HG02981 (cell line): ENCODE results near the gene ABCA3.
"Not testable (repeated sequence)": the region's sequence is repeated elsewhere in the genome, so short reads cannot be mapped to it uniquely, and the experiment has no call there.

ENCODE experiments used
- ATAC-seq: cut with Tn5 transposase; IDR thresholded peaks from one replicate; pipeline ENCODE4 v1.9.1; 2021; ENCODE audit warnings: mild to moderate bottlenecking, moderate library complexity; ENCODE audit not compliant: unreplicated experiment

Gene ABCA3

DNA sequence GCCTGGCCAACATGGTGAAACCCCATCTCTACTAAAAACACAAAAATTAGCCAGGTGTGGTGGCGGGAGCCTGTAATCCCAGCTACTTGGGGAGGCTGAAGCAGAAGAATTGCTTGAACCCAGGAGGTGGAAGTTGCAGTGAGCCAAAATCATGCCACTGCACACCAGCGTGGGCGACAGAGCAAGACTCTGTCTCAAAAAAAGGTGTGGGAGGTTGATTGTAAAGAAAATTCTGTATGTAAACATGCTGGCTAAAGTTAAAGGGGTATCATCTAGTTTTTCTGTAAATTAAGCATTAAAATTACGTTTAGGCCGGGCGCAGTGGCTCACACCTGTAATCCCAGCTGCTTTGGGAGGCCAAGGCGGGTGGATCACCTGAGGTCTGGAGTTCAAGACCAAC lies 82.0 kb downstream of the ABCA3 start:
- not testable (repeated sequence) for ATAC-seq

DNA sequence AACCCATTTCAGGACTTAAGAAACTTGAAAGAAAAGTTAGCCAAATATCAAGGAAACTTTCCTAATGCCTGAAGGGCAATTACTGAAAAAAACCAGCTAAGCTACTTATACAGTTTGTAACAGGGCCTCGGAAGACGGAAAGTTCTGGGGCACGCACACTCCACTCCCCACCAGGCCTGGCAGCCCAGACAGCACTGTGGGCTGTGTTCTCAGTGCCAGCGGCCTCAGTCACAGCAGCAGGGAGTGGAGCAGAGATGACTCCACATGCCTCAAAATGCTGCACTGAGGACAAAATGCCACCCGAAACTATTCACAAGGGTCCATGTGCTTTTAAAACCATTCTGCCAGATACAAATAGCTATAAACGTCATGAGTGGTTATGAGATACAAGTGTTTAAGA lies 82.8 kb downstream of the ABCA3 start:
- no peak for ATAC-seq

DNA sequence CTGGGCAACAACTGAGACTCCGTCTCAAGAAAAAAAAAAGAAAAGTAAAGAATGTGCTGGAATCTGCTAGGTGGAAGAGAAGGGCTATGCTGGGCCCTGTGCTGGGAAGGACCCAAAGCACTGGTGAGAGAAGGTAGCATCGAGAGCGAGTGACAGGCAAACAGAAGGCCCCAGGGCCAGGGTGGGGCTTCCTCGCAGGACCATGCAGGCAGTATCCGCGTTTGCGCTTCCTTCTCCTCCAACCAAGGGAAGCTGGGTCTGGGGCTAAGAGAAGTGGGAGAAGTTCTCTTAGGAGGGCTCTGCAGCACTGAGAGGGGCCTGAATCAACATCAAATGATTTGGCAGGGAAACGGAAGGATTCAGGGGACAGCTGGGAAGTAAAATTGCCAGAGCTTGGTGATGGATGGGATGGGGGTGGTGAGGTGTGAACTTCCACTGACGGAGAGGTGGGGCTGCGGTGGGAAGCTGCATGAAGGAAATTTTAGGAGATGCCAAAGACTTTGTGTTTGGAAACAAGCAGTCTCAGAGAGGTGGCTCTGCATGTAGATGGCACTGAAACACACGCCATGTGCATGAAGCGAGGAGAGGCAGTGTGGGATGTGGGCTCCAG lies 83.9 kb downstream of the ABCA3 start:
- no peak for ATAC-seq

DNA sequence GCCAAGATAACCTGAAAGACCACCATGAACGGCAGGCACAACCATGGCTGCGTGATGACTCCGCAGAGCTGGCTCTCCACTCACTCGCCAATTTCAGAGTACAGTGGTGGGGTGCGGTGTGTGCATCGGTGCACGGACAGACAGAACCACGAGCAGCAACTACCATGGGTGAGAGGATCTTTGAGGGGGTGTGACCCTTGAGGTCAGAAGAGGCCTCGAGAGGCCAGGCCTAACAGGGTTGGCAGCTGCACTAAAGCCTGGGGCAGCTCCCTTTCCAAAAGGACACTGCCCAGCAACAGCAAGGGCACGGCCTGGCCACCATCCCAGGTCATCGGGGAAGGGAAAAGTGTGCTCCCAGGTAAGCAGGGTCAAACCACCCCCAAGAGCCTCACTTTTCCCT lies 87.2 kb downstream of the ABCA3 start:
- ATAC-seq, result no peak

DNA sequence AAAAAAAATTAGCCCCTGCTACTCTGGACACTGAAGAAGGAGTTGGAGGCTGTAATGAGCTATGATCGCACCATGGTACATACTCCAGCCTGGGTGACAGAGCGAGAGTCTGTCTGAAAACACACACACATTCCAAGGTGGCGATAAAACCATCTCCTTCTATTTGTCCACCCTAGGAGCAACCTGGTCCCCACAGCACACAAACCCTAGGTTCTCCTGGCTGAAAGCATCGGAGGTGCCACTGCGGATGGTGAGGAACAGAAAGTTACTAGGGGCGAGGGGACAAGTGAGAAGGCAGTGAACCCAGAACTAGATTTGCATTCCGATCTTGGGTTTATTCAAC lies 87.8 kb downstream of the ABCA3 start:
- no peak for ATAC-seq

DNA sequence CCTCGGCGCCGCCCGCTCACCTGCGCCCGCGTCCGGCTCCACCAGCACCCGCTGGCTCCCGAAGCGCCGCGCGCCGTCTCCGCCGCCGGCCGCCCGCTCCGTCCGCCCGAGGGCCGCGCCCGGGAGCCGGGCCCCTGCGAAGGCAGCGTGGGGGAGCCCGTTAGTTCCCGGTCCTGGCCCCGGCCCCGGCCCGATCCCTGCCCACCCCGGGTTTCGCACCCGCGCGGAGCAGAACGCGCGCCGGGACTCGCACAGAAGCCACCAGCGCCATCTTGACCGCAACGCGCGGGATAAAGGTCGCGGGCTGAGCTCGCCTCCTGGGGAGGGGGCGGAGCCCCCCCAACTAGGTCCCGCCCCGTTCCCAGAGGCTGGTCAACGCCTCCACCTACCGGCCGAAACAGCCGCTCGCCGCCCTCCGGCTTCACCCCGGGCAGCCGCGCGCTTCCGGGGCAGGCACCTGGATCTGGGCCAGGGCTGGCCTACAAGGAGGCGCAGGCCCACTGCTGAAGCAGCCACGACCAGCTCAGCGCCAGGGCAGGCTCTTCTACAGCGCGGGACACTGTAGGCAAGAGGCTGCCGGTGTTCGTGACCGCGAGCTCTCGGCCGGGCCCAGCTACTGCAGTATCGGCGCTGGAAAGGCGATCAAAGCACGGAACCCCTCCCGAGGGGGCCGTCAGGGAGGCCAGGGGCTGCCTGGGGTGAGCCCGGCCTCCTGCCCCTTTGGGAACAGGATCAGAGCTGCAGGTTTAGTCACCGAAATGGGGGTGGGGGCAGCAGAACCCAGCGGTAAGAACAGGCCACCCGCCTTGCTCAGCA lies 89.0 kb downstream of the ABCA3 start, which contains the start of gene ECI1:
Gene ECI1, minus strand, starts transcription at position 292 of the 816 bp plus-strand sequence. Its CDS starts 21 bp downstream, at position 271.
- peak; percentile 81 for ATAC-seq

DNA sequence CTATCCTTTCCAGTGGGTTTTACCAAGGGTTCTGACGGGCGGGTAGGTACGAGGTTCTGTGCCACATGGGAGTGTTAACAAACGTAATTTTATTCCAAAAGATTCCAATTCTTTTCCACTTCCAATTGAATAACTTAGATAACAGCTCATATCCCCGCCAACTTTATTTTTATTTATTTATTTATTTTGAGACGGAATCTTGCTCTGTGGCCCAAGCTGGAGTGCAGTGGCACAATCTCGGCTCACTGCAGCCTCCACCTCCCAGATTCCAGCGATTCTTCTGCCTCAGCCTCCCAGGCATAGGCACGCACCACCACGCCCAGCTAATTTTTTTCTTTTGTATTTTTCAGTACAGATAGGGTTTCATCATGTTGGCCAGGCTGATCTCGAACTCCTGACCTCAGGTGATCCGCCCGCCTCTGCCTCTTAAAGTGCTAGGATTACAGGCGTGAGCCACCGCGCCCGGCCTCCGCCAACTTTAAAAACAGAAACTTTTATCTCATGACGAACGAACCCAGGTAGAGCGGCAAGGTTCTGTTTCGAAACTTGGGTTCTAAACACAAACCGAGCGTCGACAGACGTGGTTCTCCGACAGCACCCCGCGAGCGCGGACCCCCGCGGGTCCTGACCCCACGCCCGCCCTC lies 89.8 kb downstream of the ABCA3 start:
- ATAC-seq, result no peak

DNA sequence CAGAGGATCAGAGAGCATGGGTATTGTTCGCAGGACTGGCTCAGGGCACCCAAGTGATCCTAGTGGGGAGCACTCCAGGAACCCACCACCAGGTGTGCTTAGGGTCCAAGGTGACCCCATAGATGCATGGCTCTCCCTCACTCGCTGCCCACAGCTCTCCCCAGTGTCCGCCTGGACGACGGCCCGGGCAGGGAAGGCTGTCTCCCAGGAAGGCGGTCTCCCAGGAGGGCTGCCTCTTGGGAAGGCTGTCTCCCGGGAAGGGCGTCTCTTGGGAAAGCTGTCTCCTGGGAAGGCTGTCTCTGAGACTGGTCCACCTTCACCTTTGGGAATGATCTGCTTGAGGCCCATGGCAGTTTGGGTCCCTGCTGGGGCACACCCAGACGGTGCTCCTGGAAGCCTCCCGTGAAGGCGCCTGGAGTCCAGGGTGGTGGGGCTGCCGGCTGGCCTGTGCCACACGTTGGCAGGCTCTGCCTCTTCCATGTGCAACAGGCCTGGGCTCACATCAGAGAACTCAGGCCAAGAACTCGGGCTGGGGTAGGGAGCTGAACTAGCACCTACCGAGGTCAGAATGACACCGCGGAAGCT lies 94.1 kb downstream of the ABCA3 start:
- ATAC-seq, result no peak

DNA sequence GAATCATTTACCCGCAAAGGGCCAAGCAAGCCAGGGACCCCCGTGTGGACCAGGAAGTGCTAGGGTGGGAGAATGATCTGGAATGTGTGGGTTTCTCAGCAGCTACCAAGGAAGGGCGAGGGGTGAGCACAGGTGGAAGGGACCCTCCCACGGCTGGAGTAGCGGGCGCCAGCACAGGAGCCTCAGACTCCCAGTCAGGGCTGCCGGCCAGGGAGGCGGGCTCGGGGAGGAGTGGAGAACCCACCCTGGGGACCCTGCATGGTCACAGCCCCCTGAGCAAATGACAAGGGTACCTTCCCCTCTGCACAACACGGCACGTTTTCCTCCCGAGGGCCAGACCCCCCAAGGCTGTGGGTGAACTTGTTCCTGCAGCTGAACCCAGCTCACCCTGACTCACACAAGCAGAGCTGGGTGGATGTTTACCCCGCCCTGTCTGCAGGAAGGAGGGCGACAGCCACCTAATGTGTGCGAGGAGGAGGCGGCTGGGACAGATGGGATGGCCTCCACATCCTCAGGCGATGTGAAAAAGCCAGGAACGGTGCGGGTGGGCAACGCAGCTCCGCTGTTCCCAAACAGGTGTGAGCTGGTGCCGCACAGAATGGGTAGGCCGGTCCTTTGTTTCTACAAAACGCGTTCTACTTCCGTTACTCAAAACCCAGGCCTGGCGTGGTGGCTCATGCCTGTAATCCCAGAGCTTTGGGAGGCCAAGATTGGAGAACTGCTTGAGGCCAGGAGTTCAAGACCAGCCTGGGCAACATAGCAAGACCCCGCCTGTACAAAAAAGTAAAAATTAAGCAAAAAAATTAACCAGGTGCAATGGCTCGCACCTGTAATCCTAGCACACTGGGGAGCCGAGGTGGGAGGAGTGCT lies 95.4 kb downstream of the ABCA3 start:
- ATAC-seq, result no peak

DNA sequence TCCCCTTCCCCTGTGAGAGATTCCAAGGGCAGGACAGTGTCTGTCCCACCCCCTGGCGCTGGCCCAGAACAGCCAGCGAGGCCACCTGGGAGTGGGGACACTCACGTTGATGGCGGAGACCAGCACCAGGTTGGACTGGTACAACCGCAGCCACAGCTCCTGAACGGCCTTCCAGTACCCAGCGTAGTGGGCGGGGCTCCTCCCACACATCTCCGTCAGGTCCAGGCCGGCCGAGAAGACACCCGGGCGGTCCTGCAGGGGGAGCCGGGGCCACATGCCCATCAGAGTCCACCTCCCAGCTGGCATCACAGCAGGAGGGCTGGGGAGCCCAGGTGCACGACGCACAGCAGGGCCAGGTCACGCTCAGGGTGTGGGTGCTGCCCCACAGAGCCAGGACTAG lies 96.2 kb downstream of the ABCA3 start:
- no peak for ATAC-seq

DNA sequence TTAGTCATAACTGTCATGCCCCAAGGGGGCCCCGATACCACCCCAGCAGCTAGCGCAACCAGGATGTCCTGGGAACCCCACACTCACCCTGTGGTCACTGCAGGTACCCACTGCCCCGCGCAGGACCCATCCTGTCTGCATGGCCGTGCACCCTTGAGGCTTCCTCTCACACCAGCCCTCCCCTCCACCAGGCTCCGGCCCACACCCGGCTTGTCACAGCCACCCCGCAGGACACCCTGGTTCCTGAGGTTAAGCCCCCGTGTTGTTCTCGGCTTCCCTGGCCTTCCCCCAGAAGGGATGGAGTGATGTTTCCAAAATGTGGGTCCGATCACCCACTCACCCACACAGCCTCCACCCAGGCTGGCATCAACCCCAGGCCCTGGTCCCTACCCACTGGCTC lies 96.7 kb downstream of the ABCA3 start:
- ATAC-seq, result no peak

DNA sequence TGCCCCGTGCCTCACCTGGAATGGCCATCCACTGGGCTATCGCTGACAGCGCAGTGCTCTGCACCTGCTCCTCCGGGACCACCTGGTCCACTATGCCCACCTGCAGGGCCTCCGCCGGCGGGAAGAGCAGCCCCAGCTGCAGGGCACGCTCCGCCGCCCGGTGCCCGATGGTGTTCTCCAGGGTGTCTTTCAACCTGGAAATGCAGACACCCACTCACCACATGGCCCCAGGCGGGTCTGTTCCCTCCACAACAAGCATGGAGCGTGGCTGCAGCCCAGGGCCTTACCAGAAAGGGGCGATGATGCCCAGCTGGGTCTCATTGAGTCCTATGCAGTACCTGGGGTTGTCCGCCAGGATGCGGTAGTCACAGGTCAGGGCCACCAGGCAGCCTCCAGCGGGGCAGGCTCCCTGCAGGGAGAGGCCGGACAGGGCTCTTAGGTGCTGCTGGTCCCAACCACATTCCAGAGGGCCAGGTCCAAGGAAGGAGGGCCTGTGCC lies 97.4 kb downstream of the ABCA3 start:
- no peak for ATAC-seq

DNA sequence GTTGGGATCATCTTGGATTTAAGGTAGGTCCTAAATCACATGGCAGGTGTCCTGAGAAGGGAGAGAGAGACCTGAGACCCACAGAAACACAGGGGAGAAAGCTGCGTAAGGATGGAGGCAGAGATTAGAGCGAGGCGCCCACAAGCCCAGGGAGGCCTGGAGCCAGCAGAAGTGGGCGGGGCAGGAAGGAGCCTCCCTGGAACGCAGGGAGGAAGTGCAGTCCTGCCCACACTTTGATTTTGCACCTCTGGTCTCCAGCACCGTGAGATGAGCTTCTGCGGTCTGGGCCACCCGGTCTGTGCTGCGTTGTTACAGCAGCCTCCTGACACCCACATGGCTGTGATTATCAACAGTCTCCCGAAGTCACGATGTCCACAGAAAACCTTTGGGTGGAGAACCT lies 97.9 kb downstream of the ABCA3 start:
- ATAC-seq, result no peak

DNA sequence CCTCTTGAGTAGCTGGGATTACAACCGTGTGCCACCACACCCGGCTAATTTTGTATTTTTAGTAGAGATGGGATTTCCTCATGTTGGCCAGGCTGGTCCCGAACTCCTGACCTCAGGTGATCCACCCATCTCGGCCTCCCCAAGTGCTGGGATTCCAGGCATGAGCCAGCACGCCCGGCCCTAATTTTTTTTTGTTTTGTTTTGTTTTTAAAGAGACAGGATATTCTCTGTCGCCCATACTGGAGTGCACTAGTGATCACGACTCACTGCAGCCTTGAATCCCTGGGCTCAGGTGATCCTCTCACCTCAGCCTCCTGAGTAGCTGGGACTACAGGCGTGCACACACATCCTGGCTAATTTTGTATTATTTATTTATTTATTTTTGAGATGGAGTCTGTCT lies 100.2 kb downstream of the ABCA3 start:
- not testable (repeated sequence) for ATAC-seq

DNA sequence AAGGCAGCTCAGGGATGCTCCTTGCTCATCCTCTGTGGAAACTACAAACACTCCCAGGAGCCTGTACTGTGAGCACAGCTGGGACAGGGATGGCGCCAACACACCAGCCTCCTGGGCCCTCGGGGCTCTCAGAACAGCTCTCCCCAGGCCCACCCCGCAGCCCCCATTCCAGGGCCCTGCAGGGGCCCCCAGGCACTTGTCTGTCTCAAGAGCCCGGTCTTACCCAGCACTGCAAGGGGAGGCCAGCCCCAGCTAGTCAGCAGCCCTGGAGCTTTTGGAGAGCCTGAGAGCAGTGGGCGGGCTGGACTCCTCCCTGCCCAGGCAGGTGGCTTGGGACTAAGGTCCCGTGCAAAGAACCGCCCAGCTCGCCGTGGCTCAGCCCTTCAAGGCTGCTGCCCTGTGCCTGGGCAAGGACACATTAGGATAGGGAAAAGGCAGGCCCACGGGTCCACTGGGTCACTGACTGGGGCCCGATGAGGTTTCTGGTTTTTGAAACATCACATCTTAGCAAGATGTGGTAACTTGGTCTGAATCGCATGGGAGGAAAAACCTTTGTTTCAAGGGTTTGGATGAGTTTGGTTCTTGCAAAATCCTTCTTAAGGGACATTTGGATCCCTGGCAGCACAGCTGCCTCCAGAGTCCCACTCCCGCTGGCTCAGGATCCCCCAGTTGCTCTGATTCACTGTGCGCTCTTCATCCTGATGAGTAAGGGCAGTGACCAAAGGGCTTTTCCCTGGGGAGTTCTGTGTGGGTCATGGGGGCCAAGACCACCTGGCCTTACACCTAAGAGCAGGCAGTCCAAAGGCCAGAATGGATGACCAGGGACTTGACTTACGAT lies 101.5 kb downstream of the ABCA3 start:
- no peak for ATAC-seq

DNA sequence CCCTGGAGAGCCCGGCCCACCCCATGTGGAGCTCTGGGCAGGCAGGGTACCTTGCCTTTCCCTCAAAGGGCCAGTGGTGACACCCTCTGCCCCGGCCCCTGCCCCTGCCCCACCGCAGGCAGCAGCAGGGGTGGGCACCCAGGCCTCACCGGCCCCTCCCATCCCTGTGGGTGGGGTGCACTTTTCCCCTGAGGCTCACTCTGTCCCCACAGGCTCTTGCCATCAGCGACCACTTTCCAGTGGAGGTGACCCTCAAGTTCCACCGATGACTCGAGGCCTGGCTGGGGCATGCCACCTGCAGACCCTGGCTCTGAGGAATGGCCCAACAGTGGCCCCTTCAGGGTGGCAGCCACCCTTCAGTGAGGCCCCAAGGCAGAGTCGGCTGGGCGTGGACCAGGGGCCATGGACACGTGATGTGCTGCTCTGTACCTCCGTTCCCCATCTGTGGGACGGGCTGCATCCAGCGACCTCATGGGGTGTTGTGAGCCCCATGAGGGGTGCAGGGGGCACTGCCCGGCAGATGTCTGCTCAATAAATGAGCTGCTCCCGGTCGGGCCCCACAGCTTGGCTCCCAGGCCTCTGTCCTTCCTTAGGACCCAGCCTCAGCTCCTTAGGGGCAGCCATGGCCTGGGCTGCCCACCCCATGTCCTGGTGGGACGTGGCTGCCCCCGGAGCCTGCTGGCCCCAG lies 102.2 kb downstream of the ABCA3 start:
- no peak for ATAC-seq

DNA sequence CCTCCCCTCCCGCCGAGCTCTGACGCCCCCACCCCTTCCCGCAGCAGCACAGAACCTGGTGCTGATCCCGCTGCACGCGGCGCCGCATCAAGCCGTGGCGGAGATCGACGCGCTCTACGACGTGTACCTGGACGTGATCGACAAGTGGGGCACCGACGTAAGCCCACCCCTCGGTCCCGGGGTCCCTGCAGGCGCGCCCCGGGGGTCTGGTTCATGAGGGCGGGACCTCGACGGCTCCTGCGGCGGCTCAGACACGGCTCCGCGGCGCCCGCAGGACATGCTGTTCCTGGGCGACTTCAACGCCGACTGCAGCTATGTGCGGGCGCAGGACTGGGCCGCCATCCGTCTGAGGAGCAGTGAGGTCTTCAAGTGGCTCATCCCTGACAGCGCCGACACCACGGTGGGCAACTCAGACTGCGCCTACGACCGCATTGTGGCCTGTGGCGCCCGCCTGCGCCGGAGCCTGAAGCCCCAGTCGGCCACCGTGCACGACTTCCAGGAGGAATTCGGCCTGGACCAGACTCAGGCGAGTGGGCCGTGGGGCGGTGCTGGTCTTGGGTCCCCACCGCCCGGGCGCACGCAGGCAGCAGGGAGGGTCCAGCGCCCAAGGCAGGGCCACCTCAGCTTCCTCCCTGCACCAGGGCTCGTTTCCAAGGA lies 102.9 kb downstream of the ABCA3 start:
- ATAC-seq, result no peak

DNA sequence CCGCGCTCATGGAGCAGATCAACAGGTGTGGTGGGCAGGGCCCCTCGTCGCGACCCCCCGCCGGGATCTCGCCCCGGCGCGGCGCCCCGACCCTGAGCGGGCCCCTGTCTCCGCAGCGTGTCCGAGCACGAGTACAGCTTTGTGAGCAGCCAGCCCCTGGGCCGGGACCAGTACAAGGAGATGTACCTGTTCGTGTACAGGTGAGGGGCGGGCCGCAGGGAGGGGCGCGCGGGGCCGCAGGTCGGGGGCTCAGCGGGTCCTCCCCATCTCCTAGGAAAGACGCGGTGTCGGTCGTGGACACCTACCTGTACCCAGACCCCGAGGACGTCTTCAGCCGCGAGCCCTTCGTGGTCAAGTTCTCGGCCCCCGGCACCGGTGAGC lies 103.4 kb downstream of the ABCA3 start:
- no peak for ATAC-seq
